NCI-H460 (cell line): ENCODE measurements around the gene UNC93A. TPM values are rescaled to one million over a fixed set of nuclear protein-coding genes. Genes with fewer than 3 reads are reported as not detected.
"Not testable (repeated sequence)": the region's sequence is repeated elsewhere in the genome, so short reads cannot be mapped to it uniquely, and the experiment has no call there.

Experiments
- DNase-seq: peaks from one replicate; pipeline ENCODE4 v3.0.0-alpha.2; 2016; ENCODE audit warnings: low read depth; ENCODE audit errors: extremely low read depth
- polyA plus RNA-seq: library from polyadenylated mRNA; depleted of rRNA; stranded (reverse); fragments of >200 nt; gene quantifications from 2 replicates; pipeline ENCODE4 v1.2.3, GENCODE V29; 2014; cell fraction: nucleus; rRNA removed
- total RNA-seq: library from RNA; depleted of rRNA; stranded (reverse); fragments of >200 nt; shearing (Covaris generic); gene quantifications from 2 replicates; pipeline ENCODE4 v1.2.3, GENCODE V29; 2014; rRNA removed

Gene UNC93A
- total RNA-seq = not detected in 2 replicates
- not detected in 2 replicates for polyA plus RNA-seq

DNA sequence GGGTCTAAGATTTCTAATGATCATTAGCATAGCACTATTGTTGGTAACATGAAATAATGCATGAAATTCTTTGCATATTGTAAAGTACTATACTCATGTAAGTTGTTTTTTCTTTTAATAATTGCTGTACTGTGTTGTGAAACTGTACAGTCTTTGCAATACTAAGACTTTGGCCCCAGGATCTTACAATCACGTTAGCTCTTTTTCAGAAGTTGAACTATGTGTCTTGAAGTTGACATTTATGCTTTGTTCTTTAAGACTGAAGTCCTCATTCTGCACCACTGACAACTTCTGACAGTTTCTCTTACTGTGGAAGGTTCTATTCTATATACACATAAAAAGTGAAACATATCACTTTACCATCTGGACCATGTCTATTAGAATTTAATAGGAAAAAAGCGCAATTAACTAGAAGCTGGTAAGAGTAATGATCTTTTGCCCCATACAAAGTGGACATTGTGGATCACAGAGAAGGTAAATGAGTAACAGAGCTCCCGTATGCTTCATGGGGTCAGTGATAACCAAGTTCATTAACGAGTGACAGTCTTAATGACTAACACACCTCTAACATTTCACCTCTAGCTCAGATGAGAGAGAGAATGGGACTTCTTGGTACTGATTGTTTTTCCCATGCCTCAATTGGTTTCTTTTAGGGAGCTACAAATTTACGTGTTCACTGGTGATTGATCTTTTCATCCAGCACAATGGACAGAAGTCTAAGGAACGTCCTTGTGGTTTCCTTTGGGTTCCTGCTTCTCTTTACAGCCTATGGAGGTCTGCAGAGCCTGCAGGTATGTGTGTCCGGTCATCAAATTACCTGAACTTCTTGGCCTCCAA lies at the start of gene UNC93A:
Gene UNC93A (plus strand): TSS at position 530 of the 837 bp plus-strand sequence. CDS start 175 bp downstream, at position 705.
- no peak for DNase-seq

DNA sequence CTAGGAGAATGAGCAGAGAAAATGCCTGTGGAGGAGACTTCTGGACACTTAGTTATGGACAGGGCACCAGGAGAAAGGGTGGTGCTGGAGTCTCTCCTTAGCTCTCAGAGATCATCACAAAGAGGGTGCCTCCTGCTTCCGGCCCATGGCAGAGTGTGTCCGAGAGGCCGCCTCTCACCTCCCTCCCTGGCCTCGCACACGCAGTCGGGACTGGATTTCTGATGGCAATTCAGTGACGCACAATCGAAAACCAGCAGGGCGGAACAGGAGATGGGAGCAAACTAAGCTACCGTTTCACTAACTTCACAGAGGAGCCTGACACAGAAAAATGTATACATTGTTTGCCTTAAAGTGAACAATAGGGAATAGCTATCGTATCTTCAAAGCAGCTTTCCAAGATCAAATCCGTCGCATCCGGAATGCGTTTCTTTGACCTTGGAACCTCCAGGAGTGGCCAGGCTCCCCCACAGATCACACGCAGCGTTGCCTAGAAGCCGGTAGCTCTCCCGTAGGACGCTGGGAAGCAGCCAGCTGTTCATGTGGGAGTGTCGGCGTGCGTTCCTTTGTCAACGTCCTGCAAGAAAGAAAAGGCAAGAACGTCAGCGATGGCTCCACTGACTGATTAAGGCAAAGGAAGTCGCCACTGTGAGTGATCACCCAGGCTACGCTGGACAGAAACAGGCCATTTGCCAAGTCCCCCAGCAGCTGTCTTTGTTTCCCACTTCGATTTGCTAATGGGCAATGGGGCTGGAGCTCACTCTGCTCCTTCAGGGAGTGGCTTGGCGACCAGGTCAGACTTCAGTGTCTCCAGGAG lies 49.6 kb upstream of the UNC93A start:
- not testable (repeated sequence) for DNase-seq

DNA sequence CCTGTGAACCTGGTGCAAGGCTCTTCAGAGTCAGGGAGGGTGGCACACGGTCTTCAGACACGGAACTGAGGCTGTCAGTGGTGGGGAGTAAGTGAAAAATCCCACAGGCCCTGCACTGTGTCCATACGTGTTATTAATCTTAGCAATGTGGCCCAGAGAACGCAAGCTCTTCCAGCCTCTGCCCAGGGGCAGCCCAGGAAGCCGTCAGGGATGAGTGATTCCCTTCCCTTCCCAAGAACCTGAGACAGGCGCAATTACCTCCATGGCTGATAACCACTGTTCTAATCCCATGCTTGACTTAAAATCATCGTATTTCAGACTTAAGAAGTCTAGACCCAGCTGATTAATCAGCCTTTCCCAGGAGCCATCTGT lies 49.0 kb upstream of the UNC93A start:
- DNase-seq = not testable (repeated sequence)

DNA sequence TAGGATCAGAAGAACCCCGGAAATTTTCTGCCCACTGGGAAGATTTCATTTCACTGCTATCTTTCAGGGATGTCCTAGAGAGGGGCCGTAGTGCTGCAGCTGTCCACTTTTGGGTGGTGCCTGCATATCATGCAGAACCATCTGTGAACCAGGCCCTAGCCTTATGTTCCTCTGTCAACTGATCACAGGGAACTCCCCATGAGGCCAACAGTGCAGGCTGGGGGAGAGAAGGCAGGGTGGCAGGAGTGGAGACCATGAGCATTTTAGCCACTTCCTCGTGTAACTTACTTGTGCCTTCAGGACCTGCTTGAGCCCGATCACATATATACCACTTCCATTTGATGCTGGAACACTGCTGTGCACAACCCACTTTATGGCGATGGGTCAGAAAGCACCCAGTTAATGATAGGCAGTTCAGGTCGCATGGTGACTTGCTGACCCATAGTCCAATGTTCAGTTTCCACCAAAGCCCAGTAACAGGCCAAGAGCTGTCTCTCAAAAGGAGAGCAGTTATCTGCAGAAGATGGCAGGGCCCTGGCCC lies 48.5 kb upstream of the UNC93A start:
- not testable (repeated sequence) for DNase-seq

DNA sequence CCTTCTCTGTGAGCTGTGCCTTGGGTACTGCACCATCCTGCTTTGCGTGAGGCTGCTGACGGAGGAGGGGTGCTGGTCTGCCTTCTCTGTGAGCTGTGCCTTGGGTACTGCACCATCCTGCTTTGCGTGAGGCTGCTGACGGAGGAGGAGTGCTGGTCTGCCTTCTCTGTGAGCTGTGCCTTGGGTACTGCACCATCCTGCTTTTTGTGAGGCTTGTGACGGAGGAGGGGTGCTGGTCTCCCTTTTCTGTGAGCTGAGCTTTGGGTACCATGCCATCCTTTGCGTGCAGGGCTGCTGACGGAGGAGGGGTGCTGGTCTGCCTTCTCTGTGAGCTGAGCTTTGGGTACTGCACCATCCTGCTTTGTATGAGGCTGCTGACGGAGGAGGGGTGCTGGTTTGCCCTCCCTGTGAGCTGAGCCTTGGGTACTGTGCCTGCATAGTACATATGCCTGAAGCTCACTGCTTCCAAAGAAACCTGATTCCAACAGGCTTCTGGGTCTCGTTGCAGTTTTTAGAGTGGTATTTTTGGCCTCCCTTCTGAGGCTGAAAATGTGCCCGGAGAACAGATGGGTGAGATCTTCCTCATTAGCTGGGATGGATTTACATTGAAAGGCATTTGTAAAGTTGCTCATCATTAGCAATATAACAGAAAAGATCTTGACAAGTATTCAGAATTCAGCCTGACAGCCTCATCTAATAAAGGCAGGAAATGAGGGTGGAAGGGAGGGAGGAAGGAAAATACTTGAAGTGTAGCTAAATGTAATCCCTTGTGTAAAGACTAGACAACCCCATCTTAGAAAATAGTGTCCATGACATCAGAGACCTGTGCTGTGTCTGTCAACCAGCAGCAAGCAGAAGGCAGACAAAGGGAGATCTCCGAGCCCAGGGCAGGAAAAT lies 46.8 kb upstream of the UNC93A start:
- DNase-seq = no peak

DNA sequence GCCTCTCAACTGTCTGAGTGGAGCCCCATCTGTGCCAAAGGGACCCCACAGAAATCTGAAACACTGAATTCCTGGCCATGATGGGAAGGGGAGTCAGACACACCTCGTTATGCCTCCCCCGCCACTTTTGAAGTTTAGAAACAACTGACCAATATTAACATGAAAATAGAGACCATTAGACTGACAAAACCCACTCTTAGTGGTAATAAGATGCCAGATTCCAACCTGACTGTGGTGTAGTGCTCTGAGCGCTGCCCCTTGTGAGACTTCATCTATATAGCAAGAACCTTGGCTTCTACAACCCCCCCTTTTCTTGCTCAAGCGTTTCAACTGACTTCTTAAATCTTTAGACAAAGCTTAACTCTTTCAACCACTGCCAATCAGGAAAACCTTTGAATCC lies 46.1 kb upstream of the UNC93A start:
- DNase-seq = no peak

DNA sequence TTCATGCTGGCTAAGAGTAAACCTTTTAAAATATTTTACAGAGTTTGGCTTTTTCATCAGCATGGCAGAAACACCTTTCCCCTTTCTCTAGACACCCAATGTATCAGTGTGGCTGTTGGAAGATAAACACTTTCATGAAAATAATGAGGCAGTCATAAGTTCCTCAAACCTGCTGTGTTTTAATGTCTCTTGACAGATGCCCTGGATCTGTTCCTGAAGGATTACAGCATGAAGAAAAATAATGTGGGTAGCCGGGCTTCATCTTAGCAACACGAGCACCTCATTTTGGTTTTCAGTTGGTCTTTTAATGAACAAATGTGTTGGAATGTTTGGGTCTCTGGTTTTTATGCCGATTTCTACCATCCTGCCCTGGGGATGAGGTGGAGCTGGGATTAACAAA lies 45.5 kb upstream of the UNC93A start:
- DNase-seq = no peak

DNA sequence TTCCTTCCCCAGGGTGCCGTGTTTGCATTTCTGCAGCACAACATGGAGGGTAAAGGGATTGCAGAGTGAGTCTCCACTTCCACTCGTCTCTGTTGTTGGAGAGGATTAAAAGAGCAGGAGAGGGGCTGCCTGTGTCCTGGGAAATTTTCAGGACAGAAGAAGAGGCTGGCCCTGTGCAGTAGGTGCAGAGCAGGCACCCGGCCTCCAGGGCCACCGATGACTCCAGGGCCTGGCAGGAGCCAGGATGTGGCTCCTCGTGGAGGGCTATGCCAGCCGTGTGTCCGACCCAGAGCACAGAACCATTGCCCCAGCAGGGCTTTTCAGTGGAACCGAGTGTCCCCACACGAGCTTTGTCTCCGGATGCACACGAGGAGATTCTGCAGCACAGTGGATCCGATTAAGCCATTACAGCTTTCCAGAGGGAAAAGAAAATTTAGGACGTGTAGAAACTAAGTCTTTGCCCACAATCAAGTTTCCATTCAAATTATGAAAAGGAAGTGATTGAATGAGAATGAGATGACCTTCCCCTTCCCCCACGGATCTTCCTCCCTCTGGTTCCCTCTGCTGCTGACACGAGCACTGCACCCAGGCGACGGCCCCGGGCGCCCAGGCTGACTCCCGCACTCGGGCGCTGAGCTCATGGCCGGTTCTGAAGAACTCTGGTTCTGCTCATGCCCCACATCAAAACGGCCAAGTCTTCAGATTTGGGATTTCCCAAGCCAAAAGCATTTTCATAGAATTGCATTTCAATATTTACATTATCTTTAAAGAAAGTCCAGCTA lies 43.1 kb upstream of the UNC93A start:
- DNase-seq = no peak

DNA sequence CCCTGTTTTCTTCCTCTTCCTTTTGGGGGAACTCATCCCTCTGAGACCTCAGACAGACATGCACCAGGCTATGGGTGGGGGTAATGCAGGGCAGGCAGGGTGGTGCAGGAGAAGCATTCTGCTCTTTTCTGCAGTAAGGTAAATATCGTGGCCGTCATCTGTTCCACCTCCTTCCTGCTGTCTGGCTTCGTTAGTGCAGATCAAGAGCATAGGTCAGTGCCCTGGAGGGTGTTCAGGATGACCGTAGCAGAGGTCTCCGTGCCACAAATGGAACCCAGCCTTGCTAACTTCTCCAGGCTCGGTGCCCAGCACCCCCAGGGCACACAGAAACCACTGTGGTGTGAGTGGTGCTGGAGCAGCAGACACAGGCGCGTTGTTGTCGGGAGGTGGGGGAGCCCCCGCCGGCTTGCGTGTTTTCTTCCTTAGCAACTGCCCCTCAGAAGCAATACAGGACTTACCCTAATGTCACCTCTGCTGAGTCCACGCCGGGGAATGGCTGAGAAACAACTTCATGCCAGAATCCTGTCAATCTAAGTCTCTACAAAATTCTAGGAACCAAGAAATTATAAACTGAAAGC lies 42.1 kb upstream of the UNC93A start:
- DNase-seq = not testable (repeated sequence)

DNA sequence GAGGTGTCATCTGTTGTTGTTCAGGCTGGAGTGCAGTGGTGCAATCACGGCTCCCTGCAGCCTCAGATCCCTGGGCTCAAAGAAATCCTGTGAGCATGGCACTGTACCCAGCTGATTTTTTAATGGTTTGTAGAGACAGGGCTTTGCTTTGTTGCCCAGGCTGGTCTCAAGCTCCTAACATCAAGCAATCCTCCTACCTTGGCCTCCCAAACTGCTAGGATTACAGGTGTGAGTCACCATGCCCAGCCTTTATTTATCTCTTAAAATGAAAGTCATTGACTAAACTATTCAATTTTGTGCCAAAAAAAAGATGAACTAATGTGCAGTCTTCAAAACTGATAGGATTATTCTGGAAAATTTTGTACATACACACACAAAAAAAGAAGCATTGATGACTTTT lies 38.8 kb upstream of the UNC93A start:
- no peak for DNase-seq

DNA sequence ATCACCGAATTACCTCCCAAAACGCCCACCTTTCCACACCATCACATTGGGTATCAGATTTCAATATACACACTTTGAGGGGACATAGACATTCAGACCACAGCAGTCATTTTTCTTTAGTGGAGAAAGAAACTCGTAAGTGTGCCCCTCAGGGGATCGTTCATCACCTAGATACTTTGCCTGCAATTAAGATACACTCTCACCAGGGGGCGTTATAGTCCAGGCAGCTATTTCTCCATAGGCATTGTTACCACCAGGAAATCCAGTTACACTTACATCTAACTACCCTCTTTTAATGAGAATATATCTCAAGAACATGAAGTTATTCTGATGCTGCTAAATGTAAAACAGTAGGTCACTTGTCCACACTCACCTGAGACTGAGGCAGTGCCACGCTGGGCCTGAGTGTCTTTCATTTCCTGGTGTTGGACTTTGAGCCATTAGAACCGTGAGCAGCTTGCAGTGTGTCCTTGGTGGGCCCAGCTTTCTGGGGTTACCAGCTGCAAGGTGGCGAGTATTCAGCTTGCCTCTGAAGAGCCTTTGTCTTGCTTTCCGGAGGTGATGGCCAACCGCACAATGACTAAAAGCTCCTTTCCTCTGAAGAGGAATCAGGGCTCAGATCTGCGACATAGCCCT lies 35.1 kb upstream of the UNC93A start:
- DNase-seq = no peak

DNA sequence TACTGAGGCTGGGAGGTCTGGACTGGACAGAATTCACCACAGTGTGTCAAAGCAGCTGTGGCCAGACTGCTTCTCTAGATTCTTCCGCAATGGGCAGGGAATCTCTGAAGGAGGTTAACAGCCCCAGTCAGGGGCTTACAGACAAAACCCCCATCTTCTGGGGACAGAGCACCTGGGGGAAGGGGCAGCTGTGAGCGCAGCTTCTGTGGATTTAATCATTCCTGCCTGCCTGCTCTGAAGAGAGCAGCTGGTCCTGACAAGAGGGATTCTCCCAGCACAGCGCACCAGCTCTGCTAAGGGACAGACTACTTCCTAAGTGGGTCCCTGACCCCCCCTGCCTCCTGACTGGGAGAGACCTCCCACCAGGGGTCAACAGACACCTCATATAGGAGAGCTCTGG lies 32.5 kb upstream of the UNC93A start:
- no peak for DNase-seq

DNA sequence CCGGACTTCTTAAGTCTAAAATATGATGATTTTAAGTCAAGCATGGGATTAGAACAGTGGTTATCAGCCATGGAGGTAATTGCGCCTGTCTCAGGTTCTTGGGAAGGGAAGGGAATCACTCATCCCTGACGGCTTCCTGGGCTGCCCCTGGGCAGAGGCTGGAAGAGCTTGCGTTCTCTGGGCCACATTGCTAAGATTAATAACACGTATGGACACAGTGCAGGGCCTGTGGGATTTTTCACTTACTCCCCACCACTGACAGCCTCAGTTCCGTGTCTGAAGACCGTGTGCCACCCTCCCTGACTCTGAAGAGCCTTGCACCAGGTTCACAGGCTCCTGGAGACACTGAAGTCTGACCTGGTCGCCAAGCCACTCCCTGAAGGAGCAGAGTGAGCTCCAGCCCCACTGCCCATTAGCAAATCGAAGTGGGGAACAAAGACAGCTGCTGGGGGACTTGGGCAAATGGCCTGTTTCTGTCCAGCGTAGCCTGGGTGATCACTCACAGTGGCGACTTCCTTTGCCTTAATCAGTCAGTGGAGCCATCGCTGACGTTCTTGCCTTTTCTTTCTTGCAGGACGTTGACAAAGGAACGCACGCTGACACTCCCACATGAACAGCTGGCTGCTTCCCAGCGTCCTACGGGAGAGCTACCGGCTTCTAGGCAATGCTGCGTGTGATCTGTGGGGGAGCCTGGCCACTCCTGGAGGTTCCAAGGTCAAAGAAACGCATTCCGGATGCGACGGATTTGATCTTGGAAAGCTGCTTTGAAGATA lies 24.9 kb upstream of the UNC93A start:
- not testable (repeated sequence) for DNase-seq

DNA sequence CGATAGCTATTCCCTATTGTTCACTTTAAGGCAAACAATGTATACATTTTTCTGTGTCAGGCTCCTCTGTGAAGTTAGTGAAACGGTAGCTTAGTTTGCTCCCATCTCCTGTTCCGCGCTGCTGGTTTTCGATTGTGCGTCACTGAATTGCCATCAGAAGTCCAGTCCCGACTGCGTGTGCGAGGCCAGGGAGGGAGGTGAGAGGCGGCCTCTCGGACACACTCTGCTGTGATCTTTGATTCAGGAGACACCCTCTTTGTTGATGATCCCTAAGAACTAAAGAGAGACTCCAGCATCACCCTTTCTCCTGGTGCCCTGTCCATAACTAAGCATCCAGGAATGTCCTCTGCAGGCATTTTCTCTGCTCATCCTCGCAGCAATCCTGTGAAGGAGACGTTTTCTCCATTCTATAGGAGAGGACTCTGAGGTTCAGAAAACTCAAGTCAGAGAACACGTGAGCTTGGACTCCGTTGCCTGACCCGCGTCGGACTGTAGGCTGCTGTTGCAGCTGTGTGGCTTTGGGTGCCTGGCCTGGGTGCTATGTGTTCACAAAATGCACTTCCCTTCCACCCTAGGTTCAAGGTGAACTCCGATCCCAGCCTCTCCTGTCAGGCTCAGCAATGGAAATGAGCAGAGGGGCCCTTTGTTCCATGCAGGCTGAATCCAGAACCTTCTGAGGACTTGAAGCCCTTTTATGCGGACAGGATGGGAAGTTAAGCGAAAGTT lies 24.1 kb upstream of the UNC93A start:
- no peak for DNase-seq

DNA sequence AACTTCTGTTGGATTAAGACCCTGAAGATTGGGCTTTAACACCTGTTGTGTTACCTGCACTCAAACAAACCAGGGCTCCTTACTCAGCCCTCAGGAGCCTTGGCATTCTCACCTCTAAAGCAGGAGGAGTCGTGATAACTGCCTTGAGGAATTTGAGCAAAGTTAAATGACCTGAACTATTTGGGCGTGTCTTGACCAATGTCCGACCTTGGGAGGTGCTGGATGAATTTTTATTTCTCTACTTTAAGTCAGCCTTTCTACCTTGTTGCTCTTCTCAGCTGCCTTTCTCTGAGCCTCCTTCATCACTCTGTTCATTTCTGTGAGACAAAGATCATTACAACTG lies 23.6 kb upstream of the UNC93A start:
- DNase-seq = not testable (repeated sequence)

DNA sequence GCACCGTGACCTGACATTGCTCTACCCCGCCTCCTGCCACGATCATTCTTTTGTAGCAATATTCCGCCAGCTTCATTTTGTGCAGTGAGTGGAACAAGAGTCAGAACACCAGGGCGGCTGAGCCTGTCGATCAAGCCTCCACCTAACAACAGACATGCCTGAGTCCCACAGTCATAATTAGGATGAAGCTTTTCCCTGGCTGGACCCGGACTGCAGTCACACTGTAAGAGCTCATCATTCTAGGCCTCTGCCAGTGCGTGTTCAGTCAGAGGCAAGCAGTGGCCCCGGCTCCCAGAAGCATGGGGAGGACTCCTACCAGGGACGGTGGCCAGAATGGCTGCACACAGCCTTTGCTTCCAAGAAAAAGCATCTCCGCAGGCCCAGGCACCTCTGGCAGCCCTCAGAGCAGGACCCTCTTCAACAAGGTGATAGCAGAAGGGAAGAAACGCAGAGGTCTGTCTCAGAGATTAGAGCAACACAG lies 23.2 kb upstream of the UNC93A start:
- DNase-seq = no peak

DNA sequence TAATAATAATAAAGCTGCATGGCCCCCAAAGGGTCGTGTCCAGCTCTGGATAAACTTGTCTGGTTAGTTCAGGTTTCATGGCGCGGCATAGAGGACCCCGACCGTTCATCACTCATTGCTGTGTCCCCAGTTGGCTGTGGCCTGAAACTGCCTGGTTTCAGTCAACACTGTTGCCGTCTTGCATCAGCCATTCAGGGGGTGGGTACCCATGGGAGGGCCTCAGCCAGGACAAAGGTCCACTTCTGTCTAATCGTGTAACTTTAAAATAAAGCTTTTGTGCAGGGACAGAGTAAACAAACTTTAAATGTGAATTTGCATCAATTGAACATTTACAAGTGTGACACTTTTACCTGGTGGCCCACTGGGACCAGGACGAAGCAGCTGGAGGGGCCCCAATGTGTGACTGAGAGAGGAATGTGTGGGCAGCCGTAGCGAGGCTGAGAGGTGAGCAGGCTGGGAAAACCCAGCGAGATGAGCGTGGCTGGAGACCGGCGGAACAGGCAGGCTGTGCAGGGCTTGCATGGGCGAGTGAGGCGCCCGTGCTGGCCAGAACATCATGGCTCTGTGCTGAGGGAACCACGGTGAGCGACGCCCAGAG lies 22.3 kb upstream of the UNC93A start:
- no peak for DNase-seq
